Occipital lobe (tissue), 2 donors: ENCODE results near the gene DNAJC5G. TPM values are rescaled to one million over a fixed set of nuclear protein-coding genes. Genes with fewer than 3 reads are reported as not detected.

Experiments
- DNase-seq: peaks from one replicate; lab custom pipeline; 2025; lab: John Stamatoyannopoulos, UW
- total RNA-seq: library from RNA; depleted of rRNA; stranded (reverse); fragments of >200 nt; gene quantifications from one replicate; pipeline ENCODE4 v1.2.3, GENCODE V29; 2014

Gene DNAJC5G
- not detected for total RNA-seq

GRCh38 chr2:27275211-27276150 is at the start of gene DNAJC5G:
Gene DNAJC5G (plus strand): TSS chr2:27275433. CDS start chr2:27276729, 1,296 bp downstream.
- no peak for DNase-seq

- DNase-seq: no peak
Observed at GRCh38 chr2:27225526-27225925, 49.7 kb upstream of the DNAJC5G start.

- DNase-seq: no peak
Observed at GRCh38 chr2:27227501-27227900, 47.7 kb upstream of the DNAJC5G start.

- no peak for DNase-seq
Observed at GRCh38 chr2:27231921-27232320, 43.3 kb upstream of the DNAJC5G start.

- no peak for DNase-seq
Observed at GRCh38 chr2:27233341-27233740, 41.9 kb upstream of the DNAJC5G start.

GRCh38 chr2:27236136-27236535 is 39.1 kb upstream of the DNAJC5G start:
- no peak for DNase-seq

- no peak for DNase-seq
Observed at GRCh38 chr2:27236626-27237025, 38.6 kb upstream of the DNAJC5G start.

- no peak for DNase-seq
Observed at GRCh38 chr2:27237341-27237945, 37.8 kb upstream of the DNAJC5G start.

GRCh38 chr2:27238976-27239375 is 36.3 kb upstream of the DNAJC5G start:
- DNase-seq: no peak

GRCh38 chr2:27240406-27240805 is 34.8 kb upstream of the DNAJC5G start:
- DNase-seq: no peak

GRCh38 chr2:27241761-27242613 is 33.2 kb upstream of the DNAJC5G start:
- DNase-seq: no peak

GRCh38 chr2:27242614-27242951 is 32.6 kb upstream of the DNAJC5G start:
- DNase-seq: no peak

GRCh38 chr2:27243391-27244130 is 31.7 kb upstream of the DNAJC5G start:
- DNase-seq: no peak

GRCh38 chr2:27245116-27245515 is 30.1 kb upstream of the DNAJC5G start:
- no peak for DNase-seq

GRCh38 chr2:27245626-27246025 is 29.6 kb upstream of the DNAJC5G start:
- DNase-seq: no peak

- DNase-seq: no peak
Observed at GRCh38 chr2:27247893-27248292, 27.3 kb upstream of the DNAJC5G start.

GRCh38 chr2:27249159-27249890 is 25.9 kb upstream of the DNAJC5G start:
- no peak for DNase-seq

- no peak for DNase-seq
Observed at GRCh38 chr2:27249891-27250651, 25.2 kb upstream of the DNAJC5G start.

- no peak for DNase-seq
Observed at GRCh38 chr2:27250652-27251379, 24.4 kb upstream of the DNAJC5G start.
